OCI-LY7 (cell line): ENCODE data around the gene ZNF726. TPM values are rescaled to one million over a fixed set of nuclear protein-coding genes. Genes with fewer than 3 reads are reported as not detected.

ENCODE experiments used
- Bru-seq: library from RNA; stranded (reverse); fragments of 400-500 nt; gene quantifications from one replicate; lab custom pipeline; 2021; lab: Mats Ljungman, UMichigan
- BruChase-seq, 2 experiments: library from RNA; stranded (reverse); fragments of 400-500 nt; gene quantifications; one replicate each; lab custom pipeline; 2021; lab: Mats Ljungman, UMichigan
- BruUV-seq: library from RNA; stranded (reverse); fragments of 400-500 nt; replicated peaks from 2 replicates; lab custom pipeline; 2021; lab: Mats Ljungman, UMichigan
- CTCF ChIA-PET: fragments of 300-600 bp; sonication (Branson Sonifier 250); formaldehyde crosslinking; loops from one replicate; lab custom pipeline; 2022; ENCODE audit warnings: antibody characterized with exemption; ENCODE audit not compliant: unreplicated experiment; lab: Charles Lee
- POLR2A ChIA-PET: fragments of 300-600 bp; sonication (Branson Sonifier 250); formaldehyde crosslinking; loops from one replicate; lab custom pipeline; 2022; ENCODE audit warnings: antibody characterized with exemption; lab: Charles Lee
- DNase-seq: peaks from one replicate; pipeline ENCODE4 v3.0.0-alpha.2; 2015; ENCODE audit warnings: low spot score
- H2AFZ ChIP-seq: fragments of 200-600 bp; sonication (generic), shearing (Covaris generic); 2 replicates; pipeline ENCODE4 v1.6.1; 2014; ENCODE audit warnings: mild to moderate bottlenecking, antibody characterized with exemption, low read length, moderate library complexity
- H3K27ac ChIP-seq: fragments of 200-600 bp; sonication (generic); 2 replicates; pipeline ENCODE4 v1.5.1; 2014; ENCODE audit warnings: mixed run types, low read depth, mild to moderate bottlenecking, moderate library complexity, low read length, inconsistent platforms; ENCODE audit not compliant: poor library complexity, severe bottlenecking
- H3K36me3 ChIP-seq: fragments of 200-600 bp; sonication (generic); 2 replicates; pipeline ENCODE4 v1.6.1; 2014; ENCODE audit warnings: mild to moderate bottlenecking, antibody characterized with exemption, low read length, moderate library complexity, mixed read lengths; ENCODE audit not compliant: insufficient read depth
- H3K4me1 ChIP-seq: fragments of 200-600 bp; sonication (generic); 2 replicates; pipeline ENCODE4 v1.5.1; 2014; ENCODE audit warnings: mild to moderate bottlenecking, low read length; ENCODE audit not compliant: insufficient read depth, poor library complexity, severe bottlenecking
- H3K4me2 ChIP-seq: fragments of 200-600 bp; sonication (generic); 2 replicates; pipeline ENCODE4 v1.6.1; 2014; ENCODE audit warnings: mild to moderate bottlenecking, low read length
- H3K4me3 ChIP-seq: fragments of 200-600 bp; sonication (generic); 2 replicates; pipeline ENCODE4 v1.5.1; 2014; ENCODE audit warnings: mild to moderate bottlenecking, low read depth, low read length; ENCODE audit not compliant: poor library complexity, severe bottlenecking
- H3K79me2 ChIP-seq: fragments of 200-600 bp; sonication (generic); 2 replicates; pipeline ENCODE4 v1.6.1; 2016; ENCODE audit warnings: low read depth, mild to moderate bottlenecking, low read length, moderate library complexity, mixed read lengths; ENCODE audit not compliant: insufficient read depth
- H3K9me2 ChIP-seq: fragments of 200-600 bp; sonication (generic); 2 replicates; pipeline ENCODE4 v1.6.1; 2016; ENCODE audit warnings: mild to moderate bottlenecking, low read length, mixed read lengths; ENCODE audit not compliant: insufficient read depth
- H3K9me3 ChIP-seq: fragments of 200-600 bp; sonication (generic); 2 replicates; pipeline ENCODE4 v1.6.1; 2014; ENCODE audit warnings: mild to moderate bottlenecking, mixed run types, low read length, mixed read lengths
- H4K20me1 ChIP-seq: fragments of 200-600 bp; sonication (generic); 2 replicates; pipeline ENCODE4 v1.6.1; 2014; ENCODE audit warnings: mild to moderate bottlenecking, antibody characterized with exemption, low read length, moderate library complexity, mixed read lengths; ENCODE audit not compliant: insufficient read depth
- CTCF ChIP-seq: fragments of 200-600 bp; sonication (generic); conservative IDR thresholded peaks from 2 replicates; pipeline ENCODE4 v1.5.1; 2014; ENCODE audit warnings: mild to moderate bottlenecking, antibody characterized with exemption, low read length, moderate library complexity, mixed read lengths
- EZH2phosphoT487 ChIP-seq: fragments of 200-600 bp; sonication (generic); IDR thresholded peaks from 2 replicates; pipeline ENCODE4 v1.6.1; 2018; ENCODE audit warnings: low read depth, borderline replicate concordance, mild to moderate bottlenecking, mixed run types, antibody characterized with exemption, low read length, moderate library complexity, mixed read lengths
- intact Hi-C: fragments of 100-400 bp; cut with micrococcal nuclease; formaldehyde crosslinking; loops from one replicate; pipeline ENCODE4 v1.10.0; 2022; ENCODE audit not compliant: unreplicated experiment
- long read RNA-seq: library from polyadenylated mRNA; stranded (forward); transcript quantifications from one replicate; pipeline ENCODE4 v2.0.0, GENCODE V29; 2022
- total RNA-seq, 2 experiments: library from RNA; depleted of rRNA in 1 of 2; stranded (reverse); fragments of >200 nt in 1 of 2; shearing (Covaris generic) in 1 of 2; gene quantifications; 2 replicates each; pipeline ENCODE4 v1.2.3, GENCODE V29; 2014 to 2022

Gene ZNF726
- total RNA-seq (2014; rRNA removed; shearing (Covaris generic)) (22.6 and 22.7 TPM in 2 replicates), total RNA-seq (2022) (24.9 and 30.6 TPM in 2 replicates), Bru-seq, nascent RNA (percentile 84 among the genes with signal in this experiment), BruChase-seq, experiment 1, labeled RNA remaining after a 6-hour chase (percentile 85 among the genes with signal in this experiment), BruChase-seq, experiment 2, labeled RNA remaining after a 2-hour chase (percentile 91 among the genes with signal in this experiment)
- long read RNA-seq, partial matches to known transcripts = 1 of 11 reads
- long read RNA-seq, other reads (novel, unspliced or antisense) = 9 of 11 reads

GRCh38 chr19:23914402-23915286, at the start of gene ZNF726:
TSS of gene ZNF726 (plus strand) at chr19:23914886. CDS start at chr19:23914995, 109 bp downstream.
- H3K9me2 ChIP-seq = no peaks in the 10 kb centered on the region; the same call in 1 of the 2 replicates
- H3K79me2 ChIP-seq = peaks cover 40% of the 10 kb centered on the region; the same call in 1 of the 2 replicates
- no peaks in the 10 kb centered on the region for H4K20me1 ChIP-seq
- ChIA-PET POLR2A (interaction anchor here (0.6 kb wide), 1 partner anchor 32 kb away, joined by 5 read pairs; no protein-coding TSS in a partner anchor), CTCF (no interaction called here)
- H3K4me1 ChIP-seq = peaks cover 4% of the 10 kb centered on the region
- peak; percentile 91 for DNase-seq
- peak within 1 kb of the TSS; percentile 53 for H3K4me2 ChIP-seq
- intact Hi-C loops = no loop called here
- peaks cover 34% of the 10 kb centered on the region for H3K36me3 ChIP-seq
- H2AFZ ChIP-seq = peak within 1 kb of the TSS; percentile 88
- H3K4me3 ChIP-seq = peak within 1 kb of the TSS; percentile 93
- H3K27ac ChIP-seq = peak within 1 kb of the TSS; percentile 63
- no TSS peak for BruUV-seq
- H3K9me3 ChIP-seq = peaks cover 21% of the 10 kb centered on the region; the same call in 1 of the 2 replicates
- TF ChIP-seq CTCF = no peak
- TF ChIP-seq EZH2phosphoT487 = no peak

- no TSS peak for BruUV-seq
- Histone ChIP-seq H3K4me3 (no peak overlapping the region), H3K27ac (no peak overlapping the region), H3K9me3 (no peaks in the 10 kb centered on the region), H4K20me1 (no peaks in the 10 kb centered on the region), H3K79me2 (no peaks in the 10 kb centered on the region), H3K4me1 (no peaks in the 10 kb centered on the region), H2AFZ (no peak overlapping the region), H3K36me3 (no peaks in the 10 kb centered on the region), H3K4me2 (no peak overlapping the region), H3K9me2 (no peaks in the 10 kb centered on the region)
- no peak for DNase-seq
- CTCF ChIA-PET = no interaction called here
- POLR2A ChIA-PET = interaction anchor here (0.6 kb wide), 1 partner anchor 9 kb away, joined by 3 read pairs; no protein-coding TSS in a partner anchor
- intact Hi-C loops = no loop called here
- TF ChIP-seq CTCF (no peak), EZH2phosphoT487 (no peak)
Measured at GRCh38 chr19:23867895-23868294, 46.8 kb upstream of the ZNF726 start.
